ENCODE data around the gene C2orf72.

- TF ChIP-seq CTCF (IDR thresholded peaks at IDR 0.05) (no peak), POLR2AphosphoS5 (IDR thresholded peaks at IDR 0.05; ENCODE audit: low read depth, low read length) (no peak), SIN3A (IDR thresholded peaks at IDR 0.05; ENCODE audit: borderline replicate concordance, insufficient read depth, low read depth, low read length) (no peak), TCF7L2 (IDR thresholded peaks at IDR 0.05; ENCODE audit: low read depth, low read length) (no peak)
Observed at GRCh38 chr2:231010201-231010730, 27.1 kb upstream of the C2orf72 start.

Data from Panc1 (cell line).